Measurements from ENCODE around the gene CEP112.

Gene CEP112

GRCh38 chr17:66233023-66233753 is 41.3 kb upstream of the CEP112 start:
- H3K4me3 ChIP-seq (ENCODE audit: low read depth, low read length) = no peak overlapping the region
- no peak for DNase-seq
- H3K36me3 ChIP-seq = no peaks in the 10 kb centered on the region
- no peaks in the 10 kb centered on the region for H3K9me3 ChIP-seq (ENCODE audit: severe bottlenecking)
- no peak for TF ChIP-seq CTCF (IDR thresholded peaks at IDR 0.05; ENCODE audit: low read depth, low read length)
- H3K27ac ChIP-seq = no peak overlapping the region
- H3K27me3 ChIP-seq (ENCODE audit: insufficient read depth, low read depth, severe bottlenecking) = no peaks in the 10 kb centered on the region

- no peak for DNase-seq
- Histone ChIP-seq H3K9me3 (ENCODE audit: severe bottlenecking) (no peaks in the 10 kb centered on the region), H3K27me3 (ENCODE audit: insufficient read depth, low read depth, severe bottlenecking) (no peaks in the 10 kb centered on the region), H3K27ac (no peak overlapping the region), H3K4me3 (ENCODE audit: low read depth, low read length) (no peak overlapping the region), H3K36me3 (no peaks in the 10 kb centered on the region)
- no peak for TF ChIP-seq CTCF (IDR thresholded peaks at IDR 0.05; ENCODE audit: low read depth, low read length)
Observed at GRCh38 chr17:66230922-66231591, 39.1 kb upstream of the CEP112 start.

- Histone ChIP-seq H3K27ac (no peak overlapping the region), H3K36me3 (no peaks in the 10 kb centered on the region), H3K27me3 (ENCODE audit: insufficient read depth, low read depth, severe bottlenecking) (no peaks in the 10 kb centered on the region), H3K4me3 (ENCODE audit: low read depth, low read length) (no peak overlapping the region), H3K9me3 (ENCODE audit: severe bottlenecking) (no peaks in the 10 kb centered on the region)
- DNase-seq = no peak
- no peak for TF ChIP-seq CTCF (IDR thresholded peaks at IDR 0.05; ENCODE audit: low read depth, low read length)
Observed at GRCh38 chr17:66229783-66230538, 38.0 kb upstream of the CEP112 start.

- TF ChIP-seq CTCF (IDR thresholded peaks at IDR 0.05; ENCODE audit: low read depth, low read length) = no peak
- DNase-seq = no peak
- Histone ChIP-seq H3K4me3 (ENCODE audit: low read depth, low read length) (no peak within 1 kb of the TSS), H3K27me3 (ENCODE audit: insufficient read depth, low read depth, severe bottlenecking) (no peaks in the 10 kb centered on the region), H3K36me3 (no peaks in the 10 kb centered on the region), H3K27ac (no peak within 1 kb of the TSS), H3K9me3 (ENCODE audit: severe bottlenecking) (no peaks in the 10 kb centered on the region)
Observed at GRCh38 chr17:66228887-66229782, 37.2 kb upstream of the CEP112 start, which contains the start of gene APOH. Gene APOH, minus strand, starts transcription at chr17:66229415. Its CDS starts 36 bp downstream, at chr17:66229379.
